Left lung (tissue), 10 donors: ENCODE data around the gene PSG7. TPM values are rescaled to one million over a fixed set of nuclear protein-coding genes. Genes with fewer than 3 reads are reported as not detected.
"Not testable (repeated sequence)": the region's sequence is repeated elsewhere in the genome, so short reads cannot be mapped to it uniquely, and the experiment has no call there.

ENCODE experiments used
- ATAC-seq: fragments of 200-7000 bp; cut with Tn5 transposase; one replicate; pipeline ENCODE4 v1.9.1; 2020; ENCODE audit warnings: moderate library complexity
- DNase-seq, 4 donors: peaks; one replicate each; pipeline ENCODE4 v3.0.0-alpha.2; 2013 to 2020
- H3K27ac ChIP-seq, 2 donors: fragments of 200-600 bp; sonication (generic) in 1 of 2; one replicate each; pipeline versions ENCODE4 v1.5.0 to v1.8.0; 2020 to 2021
- H3K27me3 ChIP-seq, 2 donors: fragments of 200-600 bp; sonication (generic) in 1 of 2; one replicate each; pipeline versions ENCODE4 v1.5.0 to v1.8.0; 2020 to 2021
- H3K36me3 ChIP-seq, 2 donors: fragments of 200-600 bp; sonication (generic) in 1 of 2; one replicate each; pipeline versions ENCODE4 v1.5.0 to v1.8.0; 2020 to 2021
- H3K4me1 ChIP-seq, 2 donors: fragments of 200-600 bp; one replicate each; pipeline ENCODE4 v1.8.0; 2021
- H3K4me3 ChIP-seq, 2 donors: fragments of 200-600 bp; sonication (generic) in 1 of 2; one replicate each; pipeline versions ENCODE4 v1.5.0 to v1.8.0; 2020 to 2021; ENCODE audit warnings: mild to moderate bottlenecking in 1 of 2
- H3K9me3 ChIP-seq, 2 donors: fragments of 200-600 bp; sonication (generic) in 1 of 2; one replicate each; pipeline versions ENCODE4 v1.5.0 to v1.8.0; 2020 to 2021
- intact Hi-C, 2 donors: fragments of 100-400 bp; cut with DNase I; formaldehyde crosslinking; loops; one replicate each; pipeline versions ENCODE4 v1.11.2 to v1.14.2; 2022
- polyA plus RNA-seq, 6 donors: library from polyadenylated mRNA; unstranded; fragments of 120-200 nt; gene quantifications; one replicate each; pipeline ENCODE4 v1.2.1, GENCODE V29; 2013; ENCODE audit not compliant: insufficient read length in 6 of 6
- total RNA-seq, 2 donors: library from RNA; stranded (reverse); fragmentation: NEBNext Ultra II Directional; extraction: Animal tissue kit (Norgen Biotek cat#: 25700); gene quantifications; one replicate each; pipeline ENCODE4 v1.2.1, GENCODE V29; 2021
- TF ChIP-seq, protein P1 (sequence below), 2 donors: fragments of 200-600 bp; sonication (generic) in 1 of 2; IDR thresholded peaks; one replicate each; pipeline versions ENCODE4 v1.5.0 to v1.8.0; 2021; ENCODE audit warnings: antibody characterized with exemption in 2 of 2
- donor health status: DM: no; HTN: yes; CAD: no.
- donor health status: DM: no; HTN: no; CAD: no.

Gene PSG7
- total and polyA plus RNA-seq, 8 donors, result not detected

DNA sequence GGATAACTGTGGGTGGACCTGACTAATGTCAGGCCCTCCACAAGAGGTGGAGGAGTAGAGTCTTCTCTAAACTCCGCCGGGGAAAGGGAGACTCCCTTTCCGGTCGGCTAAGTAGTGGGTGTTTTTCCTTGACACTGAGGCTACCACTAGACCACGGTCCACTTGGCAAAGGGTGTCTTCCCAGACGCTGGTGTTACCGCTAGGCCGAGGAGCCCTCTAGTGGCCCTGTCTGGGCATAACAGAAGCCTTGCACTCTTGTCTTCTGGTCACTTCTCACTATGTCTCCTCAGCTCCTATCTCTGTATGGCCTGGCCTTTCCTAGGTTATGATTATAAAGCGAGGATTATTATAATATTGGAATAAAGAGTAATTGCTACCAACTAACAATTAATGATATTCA is 13.9 kb downstream of the PSG7 start:
- ATAC-seq, H3K4me1 ChIP-seq, intact Hi-C loops, H3K27ac ChIP-seq, H3K27me3 ChIP-seq, H3K4me3 ChIP-seq, H3K9me3 ChIP-seq, H3K36me3 ChIP-seq: not testable (repeated sequence)
- TF ChIP-seq, protein P1, sequence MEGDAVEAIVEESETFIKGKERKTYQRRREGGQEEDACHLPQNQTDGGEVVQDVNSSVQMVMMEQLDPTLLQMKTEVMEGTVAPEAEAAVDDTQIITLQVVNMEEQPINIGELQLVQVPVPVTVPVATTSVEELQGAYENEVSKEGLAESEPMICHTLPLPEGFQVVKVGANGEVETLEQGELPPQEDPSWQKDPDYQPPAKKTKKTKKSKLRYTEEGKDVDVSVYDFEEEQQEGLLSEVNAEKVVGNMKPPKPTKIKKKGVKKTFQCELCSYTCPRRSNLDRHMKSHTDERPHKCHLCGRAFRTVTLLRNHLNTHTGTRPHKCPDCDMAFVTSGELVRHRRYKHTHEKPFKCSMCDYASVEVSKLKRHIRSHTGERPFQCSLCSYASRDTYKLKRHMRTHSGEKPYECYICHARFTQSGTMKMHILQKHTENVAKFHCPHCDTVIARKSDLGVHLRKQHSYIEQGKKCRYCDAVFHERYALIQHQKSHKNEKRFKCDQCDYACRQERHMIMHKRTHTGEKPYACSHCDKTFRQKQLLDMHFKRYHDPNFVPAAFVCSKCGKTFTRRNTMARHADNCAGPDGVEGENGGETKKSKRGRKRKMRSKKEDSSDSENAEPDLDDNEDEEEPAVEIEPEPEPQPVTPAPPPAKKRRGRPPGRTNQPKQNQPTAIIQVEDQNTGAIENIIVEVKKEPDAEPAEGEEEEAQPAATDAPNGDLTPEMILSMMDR (IDR thresholded peaks at IDR 0.05), result peak; percentile 51 to 52
- peak in 1 of 4 donors; percentile 2 for DNase-seq

DNA sequence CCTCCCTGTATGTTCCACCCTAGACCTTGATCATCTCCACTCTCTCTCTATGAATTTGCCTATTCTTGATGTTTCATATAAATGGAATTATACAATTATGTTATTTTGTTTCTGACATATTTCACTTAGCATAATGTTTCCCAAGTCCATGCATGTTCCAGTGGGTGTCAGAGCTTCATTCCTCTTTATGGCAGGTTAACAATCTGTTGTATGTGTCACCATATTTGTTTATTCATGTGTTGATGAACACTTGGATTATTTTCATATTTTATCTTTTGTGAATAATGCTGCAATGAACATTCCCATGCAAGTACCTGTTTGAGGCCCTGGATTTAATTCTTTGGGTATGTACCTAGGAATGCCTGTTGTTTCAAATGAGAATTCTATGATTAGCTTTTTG is 16.0 kb downstream of the PSG7 start:
- H3K27ac ChIP-seq, H3K4me1 ChIP-seq, DNase-seq, intact Hi-C loops, ATAC-seq, H3K4me3 ChIP-seq, H3K27me3 ChIP-seq, H3K9me3 ChIP-seq, H3K36me3 ChIP-seq: not testable (repeated sequence)

DNA sequence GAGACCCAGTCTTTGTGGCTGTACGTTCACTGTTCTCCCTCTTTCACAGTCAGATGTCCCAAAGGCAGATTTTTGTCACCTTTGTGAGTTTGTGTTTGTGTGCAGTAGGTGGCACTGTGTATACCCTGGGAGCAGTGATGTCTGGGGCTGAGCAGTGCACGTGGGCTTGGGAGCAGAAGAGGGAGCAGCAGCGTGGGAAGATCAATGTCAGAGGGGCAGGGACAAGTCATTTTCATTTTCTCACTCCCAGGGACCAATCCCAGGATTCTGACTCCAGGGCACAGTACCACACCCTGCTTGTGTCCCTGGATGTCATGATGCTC is 17.3 kb downstream of the PSG7 start:
- H3K36me3 ChIP-seq, result no peaks in the 10 kb centered on the region
- no peak overlapping the region for H3K4me3 ChIP-seq
- TF ChIP-seq, protein P1 (IDR thresholded peaks at IDR 0.05), result no peak
- no peak for ATAC-seq
- no peak for DNase-seq
- intact Hi-C loops, result no loop called here
- no peak overlapping the region for H3K27ac ChIP-seq
- no peaks in the 10 kb centered on the region for H3K4me1 ChIP-seq
- no peaks in the 10 kb centered on the region for H3K27me3 ChIP-seq
- no peaks in the 10 kb centered on the region for H3K9me3 ChIP-seq

DNA sequence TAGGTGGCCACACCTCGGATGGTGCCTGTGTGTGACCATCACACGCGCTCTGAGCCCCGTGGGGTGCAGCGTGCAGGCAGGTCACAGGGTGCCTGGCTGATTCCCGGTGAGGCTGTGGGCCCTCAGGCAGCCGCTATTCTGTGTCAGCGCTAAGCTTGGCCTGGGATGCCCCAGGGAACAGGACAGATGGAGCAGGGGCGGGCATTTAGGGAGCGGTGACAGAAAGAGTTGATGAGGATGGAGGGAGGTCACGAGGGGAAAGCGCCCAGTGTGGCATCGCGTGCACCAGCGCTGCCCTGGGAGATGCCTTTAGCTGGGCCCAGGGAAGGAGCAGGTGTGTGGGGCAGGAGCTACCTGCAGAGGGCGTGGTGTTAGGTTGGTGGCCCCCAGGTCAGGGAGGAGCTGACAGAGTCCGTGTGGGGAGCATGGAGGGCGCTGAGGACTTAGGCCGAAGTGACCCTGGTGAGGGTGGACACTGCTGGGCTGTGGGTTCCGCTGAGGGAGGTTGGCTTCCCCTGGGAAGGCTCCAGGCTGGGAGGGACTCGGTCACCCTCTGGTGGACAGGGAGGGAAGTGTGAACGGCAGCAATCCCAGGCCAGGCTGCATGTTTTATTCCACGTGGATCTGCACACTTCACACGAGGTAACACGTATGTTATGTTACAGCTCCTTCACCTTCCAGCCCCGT is 17.8 kb downstream of the PSG7 start:
- H3K27ac ChIP-seq, H3K4me3 ChIP-seq, H3K4me1 ChIP-seq, H3K36me3 ChIP-seq, DNase-seq, intact Hi-C loops, ATAC-seq, H3K27me3 ChIP-seq, H3K9me3 ChIP-seq: not testable (repeated sequence)

DNA sequence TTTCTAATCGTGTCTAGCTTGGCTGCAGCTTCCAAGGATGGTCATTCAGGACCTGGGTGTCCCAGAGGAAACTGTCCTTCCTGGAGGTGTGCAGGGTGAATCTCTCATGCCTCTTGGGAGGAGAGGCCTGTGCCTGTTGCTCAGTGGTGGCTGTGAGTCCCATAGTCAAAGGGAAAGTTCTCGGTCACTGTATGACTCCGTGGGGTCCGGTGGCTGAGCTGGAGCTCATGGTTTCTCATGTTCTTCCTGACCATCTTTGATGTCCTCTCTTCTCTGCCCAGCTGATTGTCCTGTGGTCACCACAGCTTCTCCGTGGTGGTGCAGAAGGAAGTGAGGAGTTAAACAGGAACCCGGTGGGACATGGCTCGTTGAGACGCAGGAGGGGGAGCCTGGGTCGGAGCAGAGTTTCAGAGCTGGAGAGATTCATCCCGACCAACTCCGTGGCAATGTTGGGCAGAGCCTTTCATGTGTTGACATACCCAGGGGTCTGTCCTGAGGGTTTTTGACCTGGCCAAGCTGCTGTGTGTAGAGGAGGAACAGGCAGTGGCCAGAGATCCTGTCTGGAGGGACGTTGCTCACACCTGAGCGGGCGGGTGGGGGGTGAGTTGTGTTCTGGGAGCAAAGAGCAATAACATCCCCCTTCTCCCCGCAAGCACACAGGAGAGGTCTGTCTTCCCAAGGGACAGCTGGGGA is 18.5 kb downstream of the PSG7 start:
- H3K4me3 ChIP-seq, DNase-seq: not testable (repeated sequence)

DNA sequence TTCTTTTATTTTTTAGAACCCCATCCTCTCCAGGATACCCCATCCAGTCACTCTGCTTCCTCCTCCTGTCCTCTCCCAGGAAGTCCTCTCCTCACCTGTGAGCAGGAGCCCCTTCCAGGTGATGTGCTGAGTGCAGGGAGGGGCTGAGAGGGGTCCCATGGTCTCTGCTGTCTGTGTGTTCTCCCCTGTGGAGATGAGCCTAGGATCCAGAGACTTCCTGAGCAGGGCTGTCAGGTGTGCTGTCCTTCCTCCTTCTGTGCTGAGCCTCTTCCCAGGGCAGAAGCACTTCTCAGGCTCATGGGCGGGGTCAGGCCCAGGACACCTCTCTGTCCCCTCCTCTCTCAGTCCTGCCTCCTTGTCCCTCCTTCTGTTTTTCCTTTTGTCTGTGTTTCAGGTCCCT is 19.4 kb downstream of the PSG7 start, which contains the start of gene PSG6:
Gene PSG6, minus strand, starts transcription at position 261 of the 400 bp plus-strand sequence. Its CDS starts 102 bp downstream, at position 159.
- H3K4me3 ChIP-seq, H3K27ac ChIP-seq, intact Hi-C loops, ATAC-seq, H3K9me3 ChIP-seq, H3K27me3 ChIP-seq, H3K36me3 ChIP-seq, H3K4me1 ChIP-seq, DNase-seq: not testable (repeated sequence)

More for the DNA sequence above, 18.5 kb downstream of the PSG7 start:
- ATAC-seq, H3K36me3 ChIP-seq, H3K4me1 ChIP-seq, H3K27me3 ChIP-seq, intact Hi-C loops, H3K9me3 ChIP-seq, H3K27ac ChIP-seq: not testable (repeated sequence)

DNA sequence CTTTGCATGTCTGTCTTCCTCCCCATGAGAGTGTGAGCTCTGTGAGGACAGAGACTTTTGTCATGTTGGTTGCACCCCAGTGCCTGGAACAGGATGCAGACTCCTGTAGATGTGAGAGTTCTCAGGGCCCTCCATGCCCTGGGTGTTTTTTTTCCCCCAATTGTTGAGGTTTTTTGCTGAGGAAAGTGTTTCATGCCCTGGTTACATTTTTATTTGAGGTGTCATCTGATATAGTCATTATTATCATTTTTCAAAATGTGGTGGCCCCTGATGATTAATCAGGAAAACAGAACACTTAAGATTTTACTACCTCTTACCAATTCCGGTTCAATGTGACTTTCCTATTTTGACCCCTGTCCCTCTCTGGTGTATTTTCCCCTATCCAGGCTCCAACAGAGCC is 20.1 kb downstream of the PSG7 start:
- H3K27me3 ChIP-seq, H3K4me3 ChIP-seq, H3K4me1 ChIP-seq, DNase-seq, H3K27ac ChIP-seq, ATAC-seq, H3K9me3 ChIP-seq, H3K36me3 ChIP-seq, intact Hi-C loops: not testable (repeated sequence)

DNA sequence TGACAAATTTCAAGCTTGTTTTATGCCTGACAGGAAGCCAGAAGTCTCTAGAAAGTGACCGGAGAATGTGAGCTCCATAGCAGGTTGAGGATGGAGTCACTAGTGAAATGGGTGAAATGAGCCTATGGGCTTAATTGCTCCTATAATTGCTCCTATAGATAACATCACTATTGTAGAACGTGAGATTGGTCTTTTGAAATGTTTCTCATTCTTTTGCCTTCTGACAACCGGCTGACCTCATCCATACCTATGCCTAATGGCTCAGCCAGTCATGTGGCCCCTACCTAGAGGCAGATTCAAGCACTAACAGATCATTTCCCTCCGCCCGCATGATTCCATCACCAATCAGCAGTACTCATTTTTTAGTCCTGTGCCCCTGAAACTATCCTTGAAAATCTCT is 23.5 kb downstream of the PSG7 start:
- H3K27ac ChIP-seq, H3K9me3 ChIP-seq, H3K4me3 ChIP-seq, intact Hi-C loops, ATAC-seq, H3K27me3 ChIP-seq, H3K36me3 ChIP-seq, DNase-seq, H3K4me1 ChIP-seq: not testable (repeated sequence)

DNA sequence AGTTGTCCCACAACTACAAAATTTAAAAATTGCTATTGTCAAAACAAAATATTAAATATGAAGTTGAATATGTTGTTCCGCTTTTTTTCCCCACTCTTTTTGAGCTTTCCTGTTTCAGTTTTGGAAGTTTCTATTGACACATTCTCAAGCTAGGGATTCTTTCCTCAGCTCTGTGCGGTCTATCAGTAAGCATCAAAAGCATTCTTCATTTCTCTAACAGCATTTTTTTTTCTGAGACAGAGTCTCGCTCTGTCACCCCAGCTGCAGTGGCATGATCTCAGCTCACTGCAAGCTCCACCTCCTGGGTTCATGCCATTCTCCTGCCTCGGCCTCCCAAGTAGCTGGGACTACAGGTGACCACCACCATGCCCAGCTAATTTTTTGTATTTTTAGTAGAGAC is 24.1 kb downstream of the PSG7 start:
- H3K9me3 ChIP-seq, H3K4me1 ChIP-seq, DNase-seq, intact Hi-C loops, H3K27me3 ChIP-seq, H3K27ac ChIP-seq, ATAC-seq, H3K4me3 ChIP-seq, H3K36me3 ChIP-seq: not testable (repeated sequence)

DNA sequence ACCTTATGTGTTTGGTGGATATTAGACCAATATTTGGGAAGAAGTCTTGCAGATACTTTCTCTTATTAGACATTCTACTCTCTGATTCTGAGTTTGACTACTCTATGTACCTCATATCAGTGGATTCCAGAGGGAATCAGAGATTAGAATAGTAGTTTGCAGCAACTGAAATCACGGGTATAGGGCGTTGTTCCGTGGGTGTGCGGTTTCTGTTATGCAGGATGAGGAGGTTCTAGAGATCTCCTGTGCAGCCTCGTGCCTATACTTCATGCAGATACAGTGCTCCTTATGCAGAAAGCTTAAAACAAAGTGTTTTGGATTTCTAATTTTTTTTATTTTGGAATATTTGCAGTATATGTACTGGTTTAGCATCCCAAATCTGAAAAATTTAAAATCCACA is 25.3 kb downstream of the PSG7 start:
- ATAC-seq, intact Hi-C loops, H3K4me3 ChIP-seq, H3K27ac ChIP-seq, DNase-seq, H3K9me3 ChIP-seq, H3K36me3 ChIP-seq, H3K4me1 ChIP-seq, H3K27me3 ChIP-seq: not testable (repeated sequence)

DNA sequence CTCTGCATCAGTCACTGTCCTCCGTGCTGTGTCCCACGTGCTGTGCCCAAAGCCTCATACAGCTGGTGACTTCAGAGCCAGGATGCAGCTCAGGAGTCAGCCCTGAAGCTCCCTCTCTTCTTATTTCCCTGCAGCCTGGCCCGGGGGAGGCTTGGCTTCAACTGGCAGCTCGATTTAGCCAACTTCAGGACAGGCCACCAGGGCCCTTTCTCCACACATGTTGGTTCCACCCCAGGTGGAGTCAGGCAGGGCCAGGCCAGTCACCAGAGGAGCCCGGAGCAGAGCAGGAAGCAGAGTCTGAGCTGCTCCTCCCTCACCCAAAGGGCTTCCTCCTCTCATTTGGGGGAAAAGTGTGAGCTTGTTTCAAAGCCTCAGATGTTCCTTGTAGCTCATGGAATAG is 30.8 kb downstream of the PSG7 start:
- H3K27me3 ChIP-seq, DNase-seq, H3K27ac ChIP-seq, H3K36me3 ChIP-seq, H3K4me3 ChIP-seq, H3K9me3 ChIP-seq, intact Hi-C loops, H3K4me1 ChIP-seq, ATAC-seq: not testable (repeated sequence)
